ENCODE results near the gene PPP1R13B. TPM values are rescaled to one million over a fixed set of nuclear protein-coding genes. Genes with fewer than 3 reads are reported as not detected.

The PPP1R13B gene
- total RNA-seq, 3 donors from 2014 or later, result 49.6 to 65.5 (median 52.1) TPM

GRCh38 chr14:103716091-103716801, 131.1 kb downstream of the PPP1R13B start:
- Histone ChIP-seq H3K36me3 (ENCODE audit: low read depth) (peaks cover 4% of the 10 kb centered on the region), H3K9me3 (no peaks in the 10 kb centered on the region), H3K4me1 (ENCODE audit: low read depth) (peaks cover 34% of the 10 kb centered on the region), H3K4me3 (peak overlapping the region; percentile 78)
- ATAC-seq (peak; percentile 3), DNase-seq (peak; percentile 58 to 78 (median 76))
- intact Hi-C loops (cut with DNase I, micrococcal nuclease), result no loop called here
- TF ChIP-seq CTCF (IDR thresholded peaks at IDR 0.05), result no peak

DNA sequence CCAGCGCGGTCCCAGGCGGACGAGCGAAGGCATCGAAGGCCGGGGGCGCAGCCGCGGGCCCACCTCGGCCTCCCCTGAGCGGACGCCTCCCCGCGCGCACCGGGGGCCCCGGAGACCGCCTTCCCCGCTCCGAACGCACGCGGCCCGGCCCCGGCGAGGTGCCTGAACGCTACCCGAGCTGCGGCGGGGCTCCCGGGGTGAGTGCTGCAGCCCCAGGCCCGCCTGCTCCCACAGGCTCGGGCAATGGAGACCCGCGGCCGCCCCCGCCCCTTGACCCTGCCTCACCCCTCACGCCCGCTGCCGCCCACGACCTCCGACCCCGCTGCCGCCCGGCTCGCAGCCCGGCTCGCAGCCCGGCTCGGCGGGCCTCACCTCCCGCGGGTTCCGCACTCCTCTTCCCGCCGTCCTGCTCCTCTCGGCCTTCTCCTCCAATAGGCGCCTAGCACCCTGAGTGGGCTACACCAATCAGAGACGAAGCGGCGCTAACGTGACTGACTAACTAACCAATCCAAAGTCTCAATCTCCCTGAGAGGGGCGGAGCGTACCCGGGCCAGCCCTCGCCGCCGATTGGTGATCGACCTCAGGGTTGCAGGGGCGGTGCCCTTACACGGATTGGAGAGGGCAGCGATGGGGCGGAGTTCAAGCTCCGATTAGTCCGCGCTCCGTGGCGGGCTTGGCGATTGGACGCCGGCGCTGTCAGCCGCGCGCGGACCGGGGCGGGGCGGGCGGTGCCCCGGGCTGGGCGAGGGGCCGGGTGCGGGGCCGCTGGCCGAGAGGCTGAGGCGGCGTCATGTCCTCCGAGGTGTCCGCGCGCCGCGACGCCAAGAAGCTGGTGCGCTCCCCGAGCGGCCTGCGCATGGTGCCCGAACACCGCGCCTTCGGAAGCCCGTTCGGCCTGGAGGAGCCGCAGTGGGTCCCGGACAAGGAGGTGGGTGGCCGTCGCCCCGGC, 132.0 kb downstream of the PPP1R13B start, which contains the start of the genes XRCC3 and ZFYVE21:
Gene XRCC3, minus strand, starts transcription at position 400 of the 949 bp plus-strand sequence. CDS start 4,364 bp downstream, outside the sequence.
Gene ZFYVE21, plus strand, starts transcription at position 759 of the 949 bp plus-strand sequence. Its CDS starts 32 bp downstream, at position 791.
- peak; percentile 99 to 100 (median 100) for DNase-seq
- H3K4me1 ChIP-seq (ENCODE audit: low read depth), result peaks cover 40% of the 10 kb centered on the region

GRCh38 chr14:103714063-103714724, 133.2 kb downstream of the PPP1R13B start:
- intact Hi-C loops (cut with DNase I, micrococcal nuclease), result no loop called here
- Histone ChIP-seq H3K9me3 (no peaks in the 10 kb centered on the region), H3K4me3 (no peak overlapping the region), H3K4me1 (ENCODE audit: low read depth) (peaks cover 46% of the 10 kb centered on the region), H3K36me3 (ENCODE audit: low read depth) (peaks cover 4% of the 10 kb centered on the region)
- no peak for TF ChIP-seq CTCF (IDR thresholded peaks at IDR 0.05)
- no peak for ATAC-seq
- DNase-seq, result no peak

More for the DNA sequence above, 132.0 kb downstream of the PPP1R13B start, which contains the start of the genes XRCC3 and ZFYVE21:
- Histone ChIP-seq H3K9me3 (no peaks in the 10 kb centered on the region), H3K4me3 (peak within 1 kb of the TSS; percentile 78), H3K36me3 (ENCODE audit: low read depth) (peaks cover 4% of the 10 kb centered on the region)
- intact Hi-C loops (cut with DNase I, micrococcal nuclease), result no loop called here
- ATAC-seq, result peak; percentile 85
- no peak for TF ChIP-seq CTCF (IDR thresholded peaks at IDR 0.05)

DNA sequence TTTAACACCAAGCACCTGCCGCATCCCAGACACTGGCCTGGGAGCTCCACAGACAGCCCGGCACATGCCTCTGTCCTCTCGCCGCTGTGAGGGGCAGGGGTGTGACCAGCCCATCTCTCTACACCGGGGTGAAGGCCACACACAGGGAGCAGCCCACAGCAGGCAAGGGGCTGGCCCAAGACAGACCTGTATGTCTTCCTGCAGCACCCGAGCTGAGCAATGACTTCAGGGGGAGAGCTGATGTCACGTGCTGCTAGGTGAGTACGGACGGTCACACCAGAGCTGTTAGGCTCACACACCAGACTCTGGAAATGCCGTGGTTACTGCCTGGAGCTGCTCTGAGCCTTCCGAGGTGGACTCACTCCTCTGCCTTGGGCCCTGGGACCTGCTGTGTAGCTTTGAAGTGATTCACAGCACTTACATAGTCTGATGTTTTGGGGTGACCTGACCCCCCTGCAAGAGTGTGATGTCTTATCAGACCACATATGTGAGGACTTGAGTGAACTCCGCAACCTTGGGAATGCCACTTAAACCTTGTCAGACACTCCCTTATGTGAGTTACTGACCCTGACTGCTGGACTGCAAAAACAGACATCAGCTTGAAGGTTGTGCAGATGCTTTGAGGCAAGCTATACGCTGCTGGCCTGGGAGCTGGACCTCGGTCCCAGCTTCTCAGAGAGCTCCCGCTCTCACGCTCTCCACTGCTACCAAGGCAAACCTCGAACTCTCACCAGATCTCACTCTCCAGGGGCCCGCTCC, 133.9 kb downstream of the PPP1R13B start:
- TF ChIP-seq CTCF (IDR thresholded peaks at IDR 0.05), result no peak
- Histone ChIP-seq H3K4me3 (no peak overlapping the region), H3K4me1 (ENCODE audit: low read depth) (peaks cover 46% of the 10 kb centered on the region), H3K9me3 (no peaks in the 10 kb centered on the region), H3K36me3 (ENCODE audit: low read depth) (peaks cover 4% of the 10 kb centered on the region)
- no peak for DNase-seq
- intact Hi-C loops (cut with DNase I, micrococcal nuclease), result no loop called here
- ATAC-seq, result no peak

All from mucosa of descending colon (tissue), 3 donors.